PC-3 (cell line): Measurements from ENCODE around the gene JAK3.

Experiments
- CTCF ChIP-seq: fragments of 300-600 bp; sonication (generic); conservative IDR thresholded peaks from 2 replicates; pipeline ENCODE4 v1.5.1; 2017; ENCODE audit warnings: antibody characterized with exemption, low read depth, mild to moderate bottlenecking, low read length
- EZH2 ChIP-seq: fragments of 300-600 bp; sonication (generic); IDR thresholded peaks from one replicate; pipeline ENCODE4 v1.6.1; 2017; ENCODE audit warnings: antibody characterized with exemption, mild to moderate bottlenecking, low read length; ENCODE audit not compliant: unreplicated experiment
- EZH2phosphoT487 ChIP-seq: fragments of 300-600 bp; sonication (generic); IDR thresholded peaks from 2 replicates; pipeline ENCODE4 v1.6.1; 2018; ENCODE audit warnings: mild to moderate bottlenecking, antibody characterized with exemption, low read length, borderline replicate concordance

- no peak for TF ChIP-seq EZH2phosphoT487
- no peak for TF ChIP-seq CTCF
- TF ChIP-seq EZH2 = no peak
These were observed 11.3 kb downstream of the JAK3 start for GRCh38 chr19:17836530-17836929.
